Measurements from ENCODE around the gene SLC22A31.
A peak's percentile ranks its signal among the peaks of the same experiment; 100 is the strongest.

The SLC22A31 gene

DNA sequence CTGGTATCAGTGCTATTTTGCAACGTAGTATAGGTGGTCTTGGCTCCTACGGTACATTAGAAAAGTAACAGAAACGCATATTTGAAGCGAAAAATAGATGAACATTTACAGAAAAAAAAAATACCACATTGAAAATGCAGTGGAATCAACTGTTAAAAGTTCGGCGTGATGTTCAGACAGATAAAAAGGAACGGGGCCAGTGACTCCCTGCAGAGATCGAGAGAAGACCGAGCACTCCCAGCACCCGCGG lies 16.7 kb upstream of the SLC22A31 start:
- FAIRE-seq, result no peak

DNA sequence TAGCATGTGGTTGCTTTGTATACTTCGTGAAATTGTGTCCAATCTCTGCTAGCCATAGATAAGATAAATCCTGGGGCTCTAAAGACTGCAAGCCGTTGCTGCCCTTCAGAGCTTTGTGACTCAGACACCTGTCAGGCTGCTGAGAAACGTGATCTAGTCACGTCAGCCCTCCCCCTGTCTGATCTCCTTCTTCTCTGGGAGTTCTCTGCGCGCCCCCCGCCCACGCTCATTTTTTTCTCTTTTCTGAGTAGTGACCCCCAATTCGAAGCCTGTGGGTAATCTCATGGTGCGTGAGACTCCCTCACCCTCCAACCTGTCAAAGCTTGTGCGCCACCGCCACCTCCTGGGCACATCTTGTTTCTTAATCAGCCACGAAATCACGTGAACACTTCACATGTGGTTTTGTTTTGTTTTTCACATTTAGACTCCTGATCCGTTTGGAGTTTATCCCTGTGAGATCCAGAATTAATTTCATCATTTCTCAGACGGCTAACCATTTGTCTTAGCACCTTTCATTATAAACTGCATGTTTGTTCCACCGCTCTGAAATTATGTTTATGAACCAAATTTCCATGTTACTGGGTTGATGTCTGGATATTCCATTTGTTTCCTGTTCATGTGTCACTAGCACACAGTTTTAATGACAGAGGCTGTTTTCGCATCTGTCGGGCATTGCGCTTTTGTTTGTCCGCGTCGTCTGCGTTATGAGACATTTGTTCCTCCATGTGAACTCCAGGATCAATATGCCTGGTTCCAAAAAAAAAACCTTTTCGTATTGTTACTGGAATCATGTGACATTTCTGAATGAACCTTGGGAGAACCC lies 16.2 kb upstream of the SLC22A31 start:
- FAIRE-seq (peak; percentile 95), DNase-seq (ENCODE audit: insufficient read length, low spot score) (peak; percentile 80)

More for the DNA sequence above, 16.7 kb upstream of the SLC22A31 start:
- no peak for DNase-seq (ENCODE audit: insufficient read length, low spot score)

DNA sequence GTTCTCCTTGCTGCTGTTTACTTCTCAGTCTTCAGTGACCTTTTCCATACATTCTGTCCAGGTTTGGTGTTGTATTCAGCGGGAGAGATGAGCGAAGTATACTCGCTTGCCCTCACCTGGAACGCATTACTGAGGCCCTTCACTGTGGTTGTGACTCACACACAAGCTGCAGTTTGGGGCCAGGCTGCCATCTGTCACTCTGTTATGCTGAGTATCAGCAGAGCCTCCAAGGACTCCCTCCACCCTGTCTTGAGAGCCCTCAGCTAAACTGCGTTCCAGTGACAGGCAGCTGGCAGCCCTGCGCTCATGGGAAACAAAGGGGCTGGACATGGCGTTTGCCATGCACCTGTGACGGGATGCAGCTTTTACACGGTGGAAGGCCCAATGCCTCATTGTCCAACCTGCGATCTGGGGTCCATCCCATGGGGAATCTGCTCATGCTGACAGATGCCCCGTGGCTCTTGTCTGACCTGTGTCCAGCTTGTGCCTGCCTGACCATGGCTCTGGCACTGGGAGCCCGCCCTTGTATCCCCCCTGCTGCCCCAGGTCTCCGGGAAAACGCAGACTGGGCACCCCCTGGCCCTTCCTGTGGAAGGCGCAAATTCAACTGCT lies 10.7 kb upstream of the SLC22A31 start:
- DNase-seq (ENCODE audit: insufficient read length, low spot score) (no peak), FAIRE-seq (no peak)

DNA sequence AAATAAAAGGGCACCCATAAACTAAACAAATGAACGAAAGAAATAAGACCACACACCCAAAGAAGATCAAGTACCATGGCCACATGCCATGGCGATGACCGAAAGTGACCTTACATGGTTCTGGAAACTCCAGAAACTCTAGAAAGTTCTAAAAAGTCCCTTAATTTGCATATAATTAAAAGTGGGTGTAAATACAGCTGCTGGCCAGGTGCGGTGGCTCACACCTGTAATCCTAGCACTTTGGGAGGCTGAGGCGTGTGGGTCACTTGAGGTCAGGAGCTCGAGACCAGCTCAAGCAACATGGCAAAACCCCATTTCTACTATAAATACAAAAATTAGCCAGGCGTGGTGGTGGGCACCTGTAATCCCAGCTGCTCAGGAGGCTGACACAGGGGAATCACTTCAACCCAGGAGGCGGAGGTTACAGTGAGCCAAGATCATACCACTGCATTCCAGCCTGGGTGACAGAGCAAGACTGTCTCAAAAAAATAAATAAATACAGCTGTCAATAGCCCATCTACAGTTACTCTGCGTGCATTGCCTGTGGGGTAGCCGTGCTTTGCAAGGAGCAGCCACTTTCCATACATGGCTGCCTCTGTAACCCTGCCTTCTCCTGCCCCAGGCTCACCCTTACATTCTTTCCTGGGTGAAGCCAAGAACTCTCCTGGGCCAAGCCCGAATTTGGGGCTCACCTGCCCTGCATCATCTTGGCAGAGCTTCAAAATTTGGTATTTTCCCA lies 10.0 kb upstream of the SLC22A31 start:
- no peak for DNase-seq (ENCODE audit: insufficient read length, low spot score)

DNA sequence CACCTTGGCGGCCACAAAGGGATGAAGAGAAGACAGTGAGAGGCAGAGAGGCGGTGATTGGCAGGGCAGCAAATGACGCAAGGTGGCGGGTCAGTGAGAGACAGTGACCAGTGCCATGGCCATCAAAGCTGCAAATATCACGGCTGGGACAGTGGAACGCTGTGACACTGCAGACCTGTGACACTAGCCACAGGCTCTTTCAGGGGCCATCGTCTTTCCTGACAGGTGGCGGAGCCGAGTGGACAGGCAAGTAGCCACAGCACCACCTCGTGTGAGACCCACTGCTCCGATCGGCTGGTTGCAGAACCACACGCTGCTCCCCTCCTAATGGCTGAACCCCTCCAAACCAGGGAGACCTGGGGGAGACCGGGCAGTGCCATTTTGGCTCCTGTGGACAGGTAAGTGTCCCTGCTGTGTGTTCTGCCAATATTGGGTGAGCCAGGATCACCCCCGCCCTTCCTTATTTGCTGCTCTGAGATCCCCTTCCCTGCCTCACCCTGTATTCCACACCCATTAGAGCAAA lies 9.2 kb upstream of the SLC22A31 start:
- FAIRE-seq (no peak), DNase-seq (ENCODE audit: insufficient read length, low spot score) (no peak)

More for the DNA sequence above, 10.0 kb upstream of the SLC22A31 start:
- FAIRE-seq, result no peak

DNA sequence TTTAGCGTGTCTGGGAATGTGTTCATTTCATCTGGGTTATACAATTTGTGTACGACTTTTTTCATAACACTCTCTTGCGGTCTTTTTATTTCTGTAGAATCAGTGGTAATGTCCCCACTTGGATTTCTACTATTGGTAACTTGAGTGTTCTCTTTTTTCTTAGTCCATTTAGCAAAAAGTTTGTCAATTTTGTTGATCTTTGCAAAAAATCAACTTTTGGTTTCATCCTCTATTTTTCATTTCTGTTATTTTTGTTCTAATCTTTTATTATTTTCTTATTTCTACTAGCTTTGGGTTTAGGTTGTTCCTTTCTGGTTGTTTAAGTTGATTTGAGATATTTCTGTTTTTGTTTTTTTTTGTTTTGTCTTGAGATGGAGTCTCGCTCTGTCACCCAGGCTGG lies 7.7 kb upstream of the SLC22A31 start:
- DNase-seq (ENCODE audit: insufficient read length, low spot score), result no peak
- no peak for FAIRE-seq

DNA sequence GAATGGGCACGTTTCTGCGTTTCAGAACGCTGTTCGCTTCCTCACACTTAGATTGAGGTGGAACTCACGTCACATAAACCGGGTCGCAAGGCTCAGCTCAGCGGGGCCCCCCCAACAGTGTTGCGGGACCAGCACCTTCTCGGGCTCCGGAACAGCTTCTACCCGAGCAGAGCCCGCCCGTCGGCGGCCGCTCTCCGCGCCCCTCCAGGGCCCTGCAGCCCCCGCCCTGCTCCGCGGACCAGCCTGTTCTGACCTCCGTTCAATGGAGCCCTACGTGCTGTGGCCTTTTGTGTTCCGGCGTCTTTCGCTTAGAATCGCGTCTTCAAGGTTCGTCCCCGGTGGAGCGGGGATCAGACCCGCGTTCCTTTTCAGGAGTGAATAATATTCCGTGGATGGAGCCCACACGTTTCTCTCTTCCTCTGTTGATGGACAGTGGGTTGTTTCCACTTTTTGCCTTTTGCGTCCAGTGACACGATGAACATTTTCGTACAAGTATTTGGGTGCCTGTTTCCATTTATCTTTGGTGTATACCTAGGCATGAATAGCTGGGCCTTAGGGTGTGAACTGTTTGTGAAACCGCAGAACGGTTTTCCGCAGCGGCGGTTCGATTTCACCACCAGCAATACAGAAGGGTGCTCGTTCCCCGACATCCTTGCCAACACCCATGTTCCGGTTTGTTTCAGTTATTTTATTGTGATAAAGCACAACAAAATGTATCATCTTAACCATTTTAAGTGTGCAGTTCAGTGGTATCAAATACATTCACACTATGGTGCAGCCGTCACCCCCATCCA lies 2.3 kb upstream of the SLC22A31 start:
- FAIRE-seq (no peak), DNase-seq (ENCODE audit: insufficient read length, low spot score) (no peak)

DNA sequence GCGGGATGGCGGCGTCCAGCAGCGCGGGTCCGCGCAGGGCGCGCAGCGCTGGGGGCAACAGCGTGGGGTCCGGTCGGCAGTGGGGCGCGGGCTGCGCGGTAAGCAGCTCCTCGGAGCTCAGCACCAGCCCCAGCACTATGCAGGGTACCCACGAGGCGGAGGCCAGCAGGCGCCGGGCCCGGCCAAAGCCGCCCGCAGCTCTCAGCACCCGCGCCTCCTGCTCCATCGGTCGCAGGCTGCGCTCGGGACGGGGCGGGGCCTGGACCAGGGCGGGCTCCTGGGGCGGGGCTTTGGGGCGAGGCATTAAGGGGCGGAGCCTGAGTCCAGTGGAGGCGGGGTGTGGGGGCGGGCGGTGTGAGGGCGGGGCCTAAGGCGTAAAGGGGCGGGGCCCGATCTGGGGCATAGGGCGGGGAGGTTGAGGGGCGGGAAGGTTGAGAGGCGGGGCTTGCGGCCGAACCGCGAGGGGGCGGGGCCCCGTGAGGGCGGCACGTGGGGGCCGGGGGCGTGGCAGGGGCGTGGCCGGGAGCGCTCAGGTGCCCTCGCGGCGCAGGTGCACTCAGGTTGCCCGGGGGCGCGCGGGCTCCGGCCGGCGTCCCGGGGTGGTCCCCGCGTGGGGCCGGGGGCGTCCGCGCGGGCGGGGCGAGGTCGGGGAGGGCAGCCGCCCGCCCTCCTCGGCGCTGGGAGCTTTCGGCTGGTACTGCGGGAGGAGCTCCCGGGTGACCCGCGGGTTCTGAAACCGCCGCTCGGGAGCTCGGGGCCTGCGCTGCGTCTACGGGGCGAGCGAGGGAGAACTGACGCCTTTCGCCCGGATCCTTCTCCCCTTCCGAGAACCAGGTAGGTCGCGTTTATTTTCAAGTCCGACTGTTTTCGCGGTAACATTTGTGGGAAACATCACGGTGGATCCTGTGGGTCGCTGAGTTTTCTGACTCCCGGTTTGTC lies 1.4 kb upstream of the SLC22A31 start:
- FAIRE-seq, result peak; percentile 82
- peak; percentile 90 for DNase-seq (ENCODE audit: insufficient read length, low spot score)

DNA sequence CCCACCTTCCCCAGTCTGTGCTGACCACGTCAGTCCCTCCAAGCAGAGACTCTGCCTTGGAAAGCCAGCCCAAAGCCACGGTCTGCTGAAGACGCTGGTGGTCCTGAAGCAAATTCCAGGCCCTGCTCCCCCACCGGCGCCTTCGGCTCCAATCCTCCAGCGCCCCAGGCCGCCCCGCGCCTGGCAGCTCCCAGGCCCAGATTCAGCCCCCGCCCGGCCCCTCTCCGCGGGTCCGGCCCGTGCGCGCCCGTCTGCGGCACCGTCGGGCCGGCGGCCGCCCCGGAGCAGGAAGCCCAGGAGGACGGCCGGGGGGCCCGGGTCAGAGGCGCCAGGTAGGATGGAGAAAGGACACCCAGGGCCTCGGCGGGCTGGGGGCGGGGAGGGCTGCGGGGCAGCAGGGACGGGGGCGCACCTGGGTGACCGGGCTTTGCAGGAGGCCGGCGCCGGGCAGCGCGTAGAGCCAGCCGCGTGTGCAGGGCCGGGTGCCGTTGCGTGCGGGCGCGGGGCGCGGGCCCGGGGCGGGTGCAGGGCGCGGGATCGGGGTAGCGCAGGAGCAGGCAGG lies 594 bp upstream of the SLC22A31 start:
- no peak for DNase-seq (ENCODE audit: insufficient read length, low spot score)
- FAIRE-seq, result no peak

DNA sequence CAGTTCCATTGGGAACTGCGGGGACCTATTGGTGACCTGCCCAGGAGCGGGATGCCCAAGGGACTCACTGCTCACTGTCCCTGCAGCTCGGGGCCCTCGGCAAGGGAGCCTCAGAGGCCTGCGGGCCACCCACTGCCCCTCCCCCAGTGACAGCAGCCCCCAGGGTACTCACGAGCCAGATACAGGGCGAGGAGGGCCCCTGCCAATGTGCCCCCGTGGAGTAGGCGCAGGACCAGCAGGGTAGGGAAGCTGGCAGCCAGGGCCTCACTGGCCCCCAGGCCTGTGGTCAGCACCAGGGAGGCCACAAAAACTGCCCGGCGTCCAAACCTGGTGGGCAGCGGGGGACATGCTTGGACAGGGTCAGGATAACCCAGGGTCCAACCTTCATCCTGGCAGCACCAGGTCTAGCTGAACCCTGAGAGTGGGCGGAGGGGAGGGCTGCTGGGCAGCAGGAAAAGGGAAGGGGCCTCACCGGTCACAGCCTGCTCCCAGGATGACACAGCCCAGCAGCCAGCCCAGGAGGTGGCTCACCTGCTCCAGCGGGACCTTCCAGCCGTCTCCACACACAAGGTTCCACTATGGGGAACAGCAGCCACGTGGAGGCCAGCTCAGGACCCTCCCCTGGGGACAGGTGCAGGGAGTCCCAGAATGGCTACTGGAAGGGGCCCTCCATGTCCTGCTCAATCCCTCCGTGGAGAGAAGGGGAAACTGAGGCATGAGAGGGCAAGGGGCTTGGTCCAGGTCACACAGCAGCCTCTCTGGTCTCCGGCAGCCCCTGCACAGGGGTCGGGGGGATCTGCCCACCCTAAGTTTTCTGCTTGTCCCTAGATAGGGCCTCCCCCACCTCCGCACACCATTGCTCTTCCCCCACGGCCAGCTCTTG lies 855 bp downstream of the SLC22A31 start:
- FAIRE-seq (no peak), DNase-seq (ENCODE audit: insufficient read length, low spot score) (no peak)

DNA sequence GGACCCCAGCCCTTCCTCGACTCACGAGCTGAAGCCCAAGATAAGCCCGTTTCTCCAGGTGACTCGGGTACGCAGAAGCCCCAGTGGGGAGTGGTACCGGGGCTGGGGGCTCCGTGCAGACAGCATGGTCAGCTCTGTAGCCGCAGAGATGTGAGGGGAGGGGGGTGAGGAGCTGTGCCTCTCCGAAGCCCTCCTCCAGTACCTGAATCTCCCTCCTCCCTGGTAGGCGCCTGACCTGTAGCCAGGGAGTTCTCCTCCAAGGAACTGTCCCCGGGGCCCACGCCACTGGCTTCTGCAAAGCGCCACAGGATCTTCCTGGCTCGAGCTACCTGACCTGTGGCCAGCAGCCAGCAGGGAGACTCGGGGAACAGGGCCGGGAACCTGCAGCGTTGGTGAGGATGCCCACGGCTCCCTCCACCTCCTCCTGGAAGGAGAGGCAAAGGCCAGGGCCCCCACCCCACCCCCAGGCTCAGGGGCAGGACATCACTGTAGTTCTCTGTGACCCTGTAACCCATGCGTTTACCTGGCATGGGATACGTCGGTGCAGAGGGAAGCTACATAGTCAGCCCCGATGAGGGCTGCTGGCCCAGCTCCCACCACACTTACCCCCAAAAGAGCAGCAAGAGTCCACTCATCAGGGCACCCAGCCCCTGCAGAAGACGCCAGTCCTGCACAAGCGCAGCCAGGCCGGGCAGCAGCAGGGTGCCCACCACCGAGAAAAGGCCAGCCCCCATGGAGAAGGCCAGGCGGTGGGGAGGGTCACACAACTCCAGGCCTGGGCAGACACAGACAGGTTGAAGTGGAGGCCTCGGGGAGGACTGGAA lies 1.7 kb downstream of the SLC22A31 start:
- DNase-seq (ENCODE audit: insufficient read length, low spot score), result no peak
- FAIRE-seq, result no peak

DNA sequence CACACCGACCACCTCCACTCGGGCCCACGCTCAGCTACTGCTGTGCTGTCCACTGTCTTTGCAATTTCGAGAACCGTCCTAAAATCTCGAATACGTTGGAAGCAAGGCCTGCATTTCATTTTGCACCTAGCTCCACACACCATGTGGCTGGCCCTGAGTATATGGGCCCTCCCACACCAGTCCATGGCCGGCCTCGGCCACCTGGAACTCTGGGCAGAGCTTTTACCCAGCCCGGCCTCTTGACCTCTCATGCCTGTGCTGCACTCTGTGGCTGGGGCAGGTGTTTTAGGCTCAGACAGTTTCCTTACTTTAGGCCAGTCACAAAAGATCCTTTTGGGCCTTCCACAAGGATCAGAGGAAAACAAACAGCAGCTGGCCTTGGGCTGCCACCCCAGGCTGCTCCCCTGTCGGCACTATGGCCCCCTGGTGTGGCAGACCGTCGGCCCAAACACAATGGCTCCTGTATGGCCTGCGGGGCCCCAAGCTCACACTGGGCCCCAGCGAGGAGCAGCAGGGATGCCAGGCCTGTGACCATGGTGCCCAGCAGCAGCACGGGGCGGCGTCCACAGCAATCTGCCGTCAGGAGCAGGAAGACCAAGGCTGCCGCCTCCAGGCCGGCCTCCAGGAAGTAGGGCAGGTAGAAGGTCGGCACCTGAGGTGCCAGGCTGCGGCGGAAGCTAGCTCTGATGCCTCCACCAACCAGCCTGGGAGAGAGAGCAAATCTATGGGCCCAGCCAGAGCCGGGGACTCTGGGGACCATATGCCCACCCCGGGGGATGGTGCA lies 2.5 kb downstream of the SLC22A31 start:
- FAIRE-seq, result no peak
- no peak for DNase-seq (ENCODE audit: insufficient read length, low spot score)

DNA sequence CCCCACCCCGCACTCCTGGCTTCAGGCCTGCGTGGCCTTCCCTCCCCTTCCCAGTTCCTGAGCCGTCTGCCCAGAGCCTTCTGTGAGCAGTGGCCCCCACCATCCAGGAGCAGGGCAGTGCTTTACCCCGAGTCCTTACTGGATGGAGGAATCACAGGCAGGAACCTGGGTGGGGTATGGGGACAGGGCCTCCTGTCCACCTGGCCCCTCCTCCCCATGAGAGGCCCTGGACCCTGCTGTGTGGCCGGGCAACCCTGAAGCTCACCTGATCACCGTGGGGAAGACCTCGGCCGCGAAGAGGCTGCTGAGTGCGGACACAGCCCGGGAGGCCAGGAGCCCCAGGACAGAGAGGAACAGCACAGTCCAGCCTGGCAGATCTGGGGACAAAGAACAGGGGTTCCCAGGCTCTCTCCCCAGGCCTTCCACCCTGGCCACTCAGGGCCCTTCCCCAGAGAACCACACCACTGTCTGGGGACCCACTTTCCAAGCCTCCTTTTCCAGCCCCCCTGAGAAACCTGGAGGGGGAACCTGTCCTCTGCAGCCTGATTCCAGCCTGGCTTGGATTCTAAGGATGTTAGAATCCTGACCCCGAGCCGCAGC lies 3.2 kb downstream of the SLC22A31 start:
- DNase-seq (ENCODE audit: insufficient read length, low spot score) (no peak), FAIRE-seq (no peak)

DNA sequence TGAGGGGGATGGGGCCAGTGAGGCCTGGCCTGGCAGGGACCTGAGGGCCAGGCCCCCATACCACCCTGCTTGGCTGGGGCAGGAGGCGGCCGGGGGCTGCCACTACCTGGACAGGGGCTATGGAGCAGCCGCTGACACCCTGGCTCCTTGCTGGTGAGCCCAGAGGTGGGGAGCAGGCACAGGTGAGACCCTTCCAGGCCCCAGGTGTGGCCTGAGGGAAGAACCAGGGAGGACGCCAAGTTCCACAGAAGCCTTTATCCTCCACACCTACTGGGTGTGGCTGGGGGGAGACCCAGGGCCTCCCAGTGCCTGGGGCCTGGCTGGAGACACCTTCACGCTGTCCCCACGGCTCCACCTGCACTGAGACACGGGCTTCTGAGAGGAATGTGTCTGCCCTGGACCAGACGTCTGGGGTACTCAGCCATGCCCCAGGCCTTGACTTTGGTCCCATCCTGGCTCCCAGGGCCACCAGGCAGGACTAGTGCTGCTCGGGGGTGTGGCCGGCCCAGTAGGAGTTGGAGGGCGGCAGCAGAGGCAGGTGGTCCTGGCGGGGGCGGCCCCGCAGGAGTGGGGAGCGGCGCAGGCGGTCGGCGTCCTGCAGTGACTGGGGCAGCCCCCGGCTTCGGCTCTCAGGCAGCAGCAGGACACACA lies 4.7 kb downstream of the SLC22A31 start:
- no peak for DNase-seq (ENCODE audit: insufficient read length, low spot score)
- FAIRE-seq, result no peak

DNA sequence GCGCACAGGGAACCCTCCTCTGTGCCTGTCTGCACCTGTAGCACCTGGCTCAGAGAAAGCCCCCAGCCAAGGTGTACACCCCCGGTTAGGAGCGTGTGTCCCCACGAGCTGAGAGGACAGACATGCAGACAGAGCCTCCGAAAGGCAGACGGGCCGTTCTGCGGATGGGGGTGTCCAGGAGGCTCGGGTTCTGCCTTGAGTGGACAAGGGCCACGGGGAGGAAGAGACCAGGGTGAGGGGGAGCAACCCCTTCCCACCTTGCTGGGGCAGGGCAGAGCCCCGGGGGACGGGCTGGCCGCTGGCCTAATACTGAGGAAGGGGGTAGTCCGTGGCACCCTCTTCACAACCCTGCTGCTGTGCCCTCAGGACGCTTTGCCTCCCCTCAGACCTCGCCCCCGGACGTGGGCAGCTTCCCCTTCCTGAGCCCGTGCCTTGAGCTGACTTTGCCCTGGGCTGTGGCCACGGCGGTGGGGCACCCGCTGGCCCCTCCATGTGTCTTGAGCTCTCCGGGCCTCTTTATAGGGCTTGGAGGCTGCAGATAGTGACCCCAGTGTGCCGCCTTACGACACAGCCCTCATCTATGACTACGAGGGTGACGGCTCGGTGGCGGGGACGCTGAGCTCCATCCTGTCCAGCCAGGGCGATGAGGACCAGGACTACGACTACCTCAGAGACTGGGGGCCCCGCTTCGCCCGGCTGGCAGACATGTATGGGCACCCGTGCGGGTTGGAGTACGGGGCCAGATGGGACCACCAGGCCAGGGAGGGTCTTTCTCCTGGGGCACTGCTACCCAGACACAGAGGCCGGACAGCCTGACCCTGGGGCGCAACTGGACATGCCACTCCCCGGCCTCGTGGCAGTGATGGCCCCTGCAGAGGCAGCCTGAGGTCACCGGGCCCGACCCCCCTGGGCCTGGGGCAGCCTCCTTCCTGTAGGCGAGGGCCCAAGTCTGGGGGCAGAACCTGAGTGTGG lies 5.7 kb downstream of the SLC22A31 start:
- FAIRE-seq (no peak), DNase-seq (ENCODE audit: insufficient read length, low spot score) (no peak)

Measured in GM19239 (cell line).